Subcutaneous abdominal adipose tissue (tissue), 5 donors: ENCODE results near the gene AMHR2.
"Not testable (repeated sequence)": the region's sequence is repeated elsewhere in the genome, so short reads cannot be mapped to it uniquely, and the experiment has no call there.

ENCODE experiments used
- H3K27ac ChIP-seq: one replicate; pipeline ENCODE4 v1.7.0; 2013; ENCODE audit warnings: low read depth, mild to moderate bottlenecking, inconsistent platforms, low read length, moderate library complexity
- H3K27me3 ChIP-seq, 5 donors: one replicate each; pipeline ENCODE4 v1.7.0; 2013; ENCODE audit warnings: low read length in 5 of 5, inconsistent platforms in 1 of 5; ENCODE audit not compliant: control insufficient read depth in 5 of 5, insufficient read depth in 4 of 5
- H3K36me3 ChIP-seq, 5 donors: one replicate each; pipeline ENCODE4 v1.7.0; 2013; ENCODE audit warnings: low read length in 5 of 5; ENCODE audit not compliant: control insufficient read depth in 5 of 5, insufficient read depth in 5 of 5
- H3K4me1 ChIP-seq, 5 donors: one replicate each; pipeline ENCODE4 v1.7.0; 2013; ENCODE audit warnings: low read length in 5 of 5, mild to moderate bottlenecking in 3 of 5, moderate library complexity in 1 of 5; ENCODE audit not compliant: control insufficient read depth in 5 of 5, insufficient read depth in 5 of 5
- H3K4me3 ChIP-seq, 5 donors: one replicate each; pipeline ENCODE4 v1.7.0; 2013; ENCODE audit warnings: low read length in 5 of 5, low read depth in 1 of 5
- H3K9ac ChIP-seq, 5 donors: one replicate each; pipeline ENCODE4 v1.7.0; 2013; ENCODE audit warnings: low read length in 5 of 5, mild to moderate bottlenecking in 4 of 5, moderate library complexity in 3 of 5
- H3K9me3 ChIP-seq, 5 donors: one replicate each; pipeline ENCODE4 v1.7.0; 2013; ENCODE audit warnings: low read length in 5 of 5; ENCODE audit not compliant: control insufficient read depth in 5 of 5
- donor health status: healthy.
- donor health status: healthy.
- donor health status: healthy.
- donor health status: healthy.
- donor health status: healthy.

AMHR2 gene

GRCh38 chr12:53427905-53428594 lies 4.4 kb downstream of the AMHR2 start:
- Histone ChIP-seq H3K4me1 (no peaks in the 10 kb centered on the region), H3K9me3 (no peaks in the 10 kb centered on the region), H3K36me3 (no peaks in the 10 kb centered on the region), H3K9ac (no peak overlapping the region), H3K27ac (no peak overlapping the region), H3K27me3 (no peaks in the 10 kb centered on the region), H3K4me3 (no peak overlapping the region)

- Histone ChIP-seq H3K36me3 (no peaks in the 10 kb centered on the region), H3K9ac (no peak overlapping the region), H3K9me3 (no peaks in the 10 kb centered on the region), H3K4me1 (no peaks in the 10 kb centered on the region), H3K27me3 (no peaks in the 10 kb centered on the region), H3K27ac (no peak overlapping the region), H3K4me3 (no peak overlapping the region)
Measured at GRCh38 chr12:53428741-53429140, 5.1 kb downstream of the AMHR2 start.

GRCh38 chr12:53430116-53430515 lies 6.5 kb downstream of the AMHR2 start:
- Histone ChIP-seq H3K36me3 (no peaks in the 10 kb centered on the region), H3K27me3 (no peaks in the 10 kb centered on the region), H3K9ac (no peak overlapping the region), H3K4me1 (no peaks in the 10 kb centered on the region), H3K4me3 (no peak overlapping the region), H3K27ac (no peak overlapping the region), H3K9me3 (no peaks in the 10 kb centered on the region)

GRCh38 chr12:53431187-53431586 lies 7.5 kb downstream of the AMHR2 start:
- no peaks in the 10 kb centered on the region for H3K9me3 ChIP-seq
- no peaks in the 10 kb centered on the region for H3K36me3 ChIP-seq
- H3K4me3 ChIP-seq = no peak overlapping the region
- no peaks in the 10 kb centered on the region for H3K27me3 ChIP-seq
- H3K9ac ChIP-seq = no peak overlapping the region
- no peaks in the 10 kb centered on the region for H3K4me1 ChIP-seq
- no peak overlapping the region for H3K27ac ChIP-seq

DNA sequence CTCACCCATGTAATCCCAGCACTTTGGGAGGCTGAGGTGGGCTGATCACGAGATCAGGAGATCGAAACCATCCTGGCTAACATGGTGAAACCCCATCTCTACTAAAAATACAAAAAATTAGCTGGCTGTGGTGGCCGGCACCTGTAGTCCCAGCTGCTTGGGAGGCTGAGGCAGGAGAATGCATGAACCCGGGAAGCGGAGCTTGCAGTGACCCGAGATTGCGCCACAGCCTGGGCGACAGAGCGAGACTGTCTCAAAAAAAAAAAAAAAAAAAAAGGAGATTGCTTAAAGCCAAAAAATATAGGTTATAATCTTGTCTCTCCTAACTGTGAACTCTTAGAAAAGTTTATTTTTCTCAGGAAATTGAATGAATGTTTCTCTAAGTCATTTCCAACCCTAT lies 11.7 kb downstream of the AMHR2 start:
- not testable (repeated sequence) for H3K9me3 ChIP-seq, H3K36me3 ChIP-seq, H3K27ac ChIP-seq, H3K4me3 ChIP-seq, H3K27me3 ChIP-seq, H3K9ac ChIP-seq, H3K4me1 ChIP-seq

GRCh38 chr12:53439582-53439981 lies 15.9 kb downstream of the AMHR2 start:
- H3K4me1 ChIP-seq = peaks cover 4 to 24% (median 20%) of the 10 kb centered on the region in 5 donors
- not testable (repeated sequence) for H3K9ac ChIP-seq, H3K27me3 ChIP-seq, H3K36me3 ChIP-seq, H3K27ac ChIP-seq, H3K9me3 ChIP-seq, H3K4me3 ChIP-seq

DNA sequence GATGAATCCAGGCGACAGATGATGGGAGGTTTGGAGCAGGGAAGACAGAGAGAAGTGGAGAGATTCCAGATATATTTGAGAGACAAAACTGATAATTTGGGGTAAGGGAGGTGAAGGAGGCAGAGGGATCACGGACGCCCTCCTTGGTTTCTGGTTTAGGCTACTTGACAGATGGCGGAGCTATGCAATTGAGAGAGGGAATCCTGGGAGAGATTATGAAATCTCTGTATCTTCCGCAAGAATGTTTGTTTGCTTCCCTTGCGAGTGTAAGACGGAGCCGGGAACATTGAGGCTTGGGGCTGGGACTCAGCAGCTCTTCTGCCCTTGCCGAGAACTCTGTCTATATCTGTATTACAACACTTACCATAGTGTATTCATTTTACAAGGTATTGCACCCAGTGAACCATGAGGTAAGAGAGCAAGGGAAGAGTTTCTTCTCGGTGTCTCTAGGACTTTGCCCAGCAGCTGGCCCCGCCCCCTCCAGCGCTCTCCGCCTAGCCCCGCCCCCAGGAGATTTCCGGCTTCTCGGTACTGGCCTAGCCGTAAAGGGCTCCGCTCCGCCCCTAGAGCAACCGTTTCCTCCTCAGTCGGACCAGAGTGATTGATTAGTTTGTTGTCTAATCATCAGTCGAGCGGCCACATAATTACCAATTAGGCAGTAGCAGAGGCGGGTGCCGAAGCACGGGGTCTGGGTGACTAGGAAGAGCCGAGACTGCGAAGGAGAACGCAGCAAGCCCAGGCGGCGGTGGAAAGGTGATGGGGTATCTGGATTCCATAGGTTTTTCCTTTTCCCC lies 17.6 kb downstream of the AMHR2 start, which contains the start of gene PRR13:
TSS of gene PRR13 (plus strand) at position 695 of the 794 bp plus-strand sequence. CDS start 981 bp downstream, outside the sequence.
- H3K9me3 ChIP-seq = no peaks in the 10 kb centered on the region
- H3K36me3 ChIP-seq = peaks cover 5 to 23% (median 20%) of the 10 kb centered on the region in 5 donors
- peak within 1 kb of the TSS; percentile 94 for H3K27ac ChIP-seq
- H3K27me3 ChIP-seq = no peaks in the 10 kb centered on the region
- peak within 1 kb of the TSS; percentile 79 to 94 (median 89) for H3K4me3 ChIP-seq
- H3K9ac ChIP-seq = peak within 1 kb of the TSS; percentile 69 to 88 (median 84)
- H3K4me1 ChIP-seq = peaks cover 4 to 24% (median 21%) of the 10 kb centered on the region in 5 donors

GRCh38 chr12:53443955-53444354 lies 20.3 kb downstream of the AMHR2 start:
- Histone ChIP-seq H3K27ac (no peak overlapping the region), H3K4me1 (peaks cover 4 to 24% (median 21%) of the 10 kb centered on the region in 5 donors), H3K36me3 (peaks cover 8 to 37% (median 29%) of the 10 kb centered on the region in 5 donors), H3K9ac (no peak overlapping the region), H3K9me3 (no peaks in the 10 kb centered on the region), H3K4me3 (no peak overlapping the region), H3K27me3 (no peaks in the 10 kb centered on the region)

- H3K36me3 ChIP-seq = peaks cover 8 to 37% (median 29%) of the 10 kb centered on the region in 5 donors
- not testable (repeated sequence) for H3K4me3 ChIP-seq, H3K27ac ChIP-seq, H3K9ac ChIP-seq, H3K9me3 ChIP-seq, H3K27me3 ChIP-seq
- H3K4me1 ChIP-seq = peaks cover 4 to 24% (median 21%) of the 10 kb centered on the region in 5 donors
Measured at GRCh38 chr12:53444593-53445325, 21.1 kb downstream of the AMHR2 start.

DNA sequence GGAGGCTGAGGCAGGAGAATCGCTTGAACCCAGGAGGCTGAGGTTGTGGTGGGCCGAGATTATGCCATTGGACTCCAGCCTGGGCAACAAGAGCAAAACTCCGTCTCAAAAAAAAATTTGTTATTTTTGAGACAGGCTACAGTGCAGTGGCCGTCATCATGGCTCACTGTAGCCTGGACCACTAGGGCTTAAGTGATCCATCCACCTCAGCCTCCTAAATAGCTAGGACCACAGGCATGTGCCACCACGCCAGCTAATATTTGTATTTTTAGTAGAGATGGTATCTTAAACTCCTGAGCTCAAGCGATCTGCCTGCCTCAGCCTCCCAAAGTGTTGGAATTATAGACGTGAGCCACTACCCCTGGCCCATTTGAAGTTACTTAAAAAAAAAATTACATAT lies 27.3 kb downstream of the AMHR2 start:
- Histone ChIP-seq H3K27ac (no peak overlapping the region), H3K36me3 (peaks cover 19 to 33% (median 28%) of the 10 kb centered on the region in 5 donors), H3K9ac (no peak overlapping the region), H3K4me1 (peaks cover 10 to 25% (median 23%) of the 10 kb centered on the region in 5 donors), H3K4me3 (no peak overlapping the region), H3K9me3 (no peaks in the 10 kb centered on the region), H3K27me3 (no peaks in the 10 kb centered on the region)
